ENCODE results near the gene EPS8. TPM values are rescaled to one million over a fixed set of nuclear protein-coding genes. Genes with fewer than 3 reads are reported as not detected.

Gene EPS8
- total RNA-seq, 1 donor from 2014 or later = 2.4 TPM

- Mint-ChIP-seq H3K9me3 (no peaks in the 10 kb centered on the region), H3K4me1 (peaks cover 4% of the 10 kb centered on the region), H3K27me3 (peaks cover 5% of the 10 kb centered on the region), H3K27ac (no peak overlapping the region), H3K4me3 (no peak overlapping the region), H3K36me3 (ENCODE audit: low read depth) (no peaks in the 10 kb centered on the region)
- intact Hi-C loops (cut with micrococcal nuclease) = no loop called here
- DNase-seq = no peak
Measured at GRCh38 chr12:15712160-15712559, 77.0 kb downstream of the EPS8 start.

- Mint-ChIP-seq H3K36me3 (ENCODE audit: low read depth) (no peaks in the 10 kb centered on the region), H3K27me3 (peaks cover 5% of the 10 kb centered on the region), H3K27ac (no peak overlapping the region), H3K4me3 (no peak overlapping the region), H3K4me1 (peaks cover 4% of the 10 kb centered on the region), H3K9me3 (no peaks in the 10 kb centered on the region)
- intact Hi-C loops (cut with micrococcal nuclease) = no loop called here
- DNase-seq = no peak
Measured at GRCh38 chr12:15710860-15711510, 78.2 kb downstream of the EPS8 start.

GRCh38 chr12:15709551-15709950, 79.6 kb downstream of the EPS8 start:
- DNase-seq = no peak
- intact Hi-C loops (cut with micrococcal nuclease) = no loop called here
- no peaks in the 10 kb centered on the region for H3K36me3 Mint-ChIP-seq (ENCODE audit: low read depth)
- H3K27ac Mint-ChIP-seq = no peak overlapping the region
- H3K9me3 Mint-ChIP-seq = no peaks in the 10 kb centered on the region
- H3K27me3 Mint-ChIP-seq = no peaks in the 10 kb centered on the region
- H3K4me1 Mint-ChIP-seq = peaks cover 4% of the 10 kb centered on the region
- no peak overlapping the region for H3K4me3 Mint-ChIP-seq

- H3K36me3 Mint-ChIP-seq (ENCODE audit: low read depth) = no peaks in the 10 kb centered on the region
- no peaks in the 10 kb centered on the region for H3K9me3 Mint-ChIP-seq
- no peaks in the 10 kb centered on the region for H3K27me3 Mint-ChIP-seq
- H3K27ac Mint-ChIP-seq = no peak overlapping the region
- intact Hi-C loops (cut with micrococcal nuclease) = no loop called here
- DNase-seq = no peak
- H3K4me3 Mint-ChIP-seq = no peak overlapping the region
- peaks cover 4% of the 10 kb centered on the region for H3K4me1 Mint-ChIP-seq
Measured at GRCh38 chr12:15708396-15709076, 80.7 kb downstream of the EPS8 start.

- DNase-seq = no peak
- intact Hi-C loops (cut with micrococcal nuclease) = no loop called here
- Mint-ChIP-seq H3K4me1 (peaks cover 4% of the 10 kb centered on the region), H3K27ac (no peak overlapping the region), H3K36me3 (ENCODE audit: low read depth) (no peaks in the 10 kb centered on the region), H3K27me3 (no peaks in the 10 kb centered on the region), H3K9me3 (no peaks in the 10 kb centered on the region), H3K4me3 (no peak overlapping the region)
Measured at GRCh38 chr12:15707516-15708199, 81.5 kb downstream of the EPS8 start.

- intact Hi-C loops (cut with micrococcal nuclease) = no loop called here
- no peak overlapping the region for H3K4me3 Mint-ChIP-seq
- H3K27me3 Mint-ChIP-seq = no peaks in the 10 kb centered on the region
- H3K9me3 Mint-ChIP-seq = no peaks in the 10 kb centered on the region
- peaks cover 13% of the 10 kb centered on the region for H3K4me1 Mint-ChIP-seq
- no peak for DNase-seq
- H3K36me3 Mint-ChIP-seq (ENCODE audit: low read depth) = no peaks in the 10 kb centered on the region
- H3K27ac Mint-ChIP-seq = no peak overlapping the region
Measured at GRCh38 chr12:15706010-15706676, 83.0 kb downstream of the EPS8 start.

- Mint-ChIP-seq H3K27ac (no peak overlapping the region), H3K4me3 (no peak overlapping the region), H3K4me1 (peaks cover 17% of the 10 kb centered on the region), H3K36me3 (ENCODE audit: low read depth) (peaks cover 1% of the 10 kb centered on the region), H3K27me3 (no peaks in the 10 kb centered on the region), H3K9me3 (peaks cover 3% of the 10 kb centered on the region)
- intact Hi-C loops (cut with micrococcal nuclease) = no loop called here
- no peak for DNase-seq
Measured at GRCh38 chr12:15705606-15706005, 83.6 kb downstream of the EPS8 start.

- no peaks in the 10 kb centered on the region for H3K27me3 Mint-ChIP-seq
- no peak for DNase-seq
- H3K36me3 Mint-ChIP-seq (ENCODE audit: low read depth) = peaks cover 5% of the 10 kb centered on the region
- intact Hi-C loops (cut with micrococcal nuclease) = loop anchor here (5.0 kb wide), 2 partner anchors 140 to 930 kb away; a partner anchor contains a TSS
- H3K4me1 Mint-ChIP-seq = peaks cover 31% of the 10 kb centered on the region
- H3K27ac Mint-ChIP-seq = no peak overlapping the region
- H3K9me3 Mint-ChIP-seq = peaks cover 21% of the 10 kb centered on the region
- no peak overlapping the region for H3K4me3 Mint-ChIP-seq
Measured at GRCh38 chr12:15702276-15702675, 86.9 kb downstream of the EPS8 start.

GRCh38 chr12:15701631-15702156, 87.5 kb downstream of the EPS8 start:
- H3K4me3 Mint-ChIP-seq = peak overlapping the region; percentile 8
- intact Hi-C loops (cut with micrococcal nuclease) = loop anchor here (2.0 to 5.0 kb wide), 5 partner anchors 101 to 929 kb away; partner anchors contain the start of gene STRAP
- no peaks in the 10 kb centered on the region for H3K27me3 Mint-ChIP-seq
- H3K27ac Mint-ChIP-seq = peak overlapping the region; percentile 74
- DNase-seq = no peak
- peaks cover 21% of the 10 kb centered on the region for H3K9me3 Mint-ChIP-seq
- peaks cover 5% of the 10 kb centered on the region for H3K36me3 Mint-ChIP-seq (ENCODE audit: low read depth)
- peaks cover 33% of the 10 kb centered on the region for H3K4me1 Mint-ChIP-seq

GRCh38 chr12:15701206-15701605, 88.0 kb downstream of the EPS8 start:
- Mint-ChIP-seq H3K27ac (peak overlapping the region; percentile 18), H3K27me3 (no peaks in the 10 kb centered on the region), H3K4me1 (peaks cover 33% of the 10 kb centered on the region), H3K36me3 (ENCODE audit: low read depth) (peaks cover 5% of the 10 kb centered on the region), H3K4me3 (no peak overlapping the region), H3K9me3 (peaks cover 21% of the 10 kb centered on the region)
- intact Hi-C loops (cut with micrococcal nuclease) = loop anchor here (2.0 to 5.0 kb wide), 5 partner anchors 100 to 929 kb away; partner anchors contain the start of gene STRAP
- DNase-seq = no peak

GRCh38 chr12:15700595-15700994, 88.6 kb downstream of the EPS8 start:
- Mint-ChIP-seq H3K27me3 (no peaks in the 10 kb centered on the region), H3K4me3 (peak overlapping the region; percentile 77), H3K4me1 (peaks cover 33% of the 10 kb centered on the region), H3K27ac (peak overlapping the region; percentile 95), H3K9me3 (peaks cover 21% of the 10 kb centered on the region), H3K36me3 (ENCODE audit: low read depth) (peaks cover 5% of the 10 kb centered on the region)
- peak; percentile 74 for DNase-seq
- intact Hi-C loops (cut with micrococcal nuclease) = loop anchor here (1.0 to 5.0 kb wide), 6 partner anchors 89 to 928 kb away; partner anchors contain the start of genes EPS8 and STRAP

GRCh38 chr12:15699886-15700285, 89.3 kb downstream of the EPS8 start:
- peak overlapping the region; percentile 45 for H3K4me3 Mint-ChIP-seq
- peaks cover 21% of the 10 kb centered on the region for H3K9me3 Mint-ChIP-seq
- intact Hi-C loops (cut with micrococcal nuclease) = loop anchor here (1.0 to 5.0 kb wide), 6 partner anchors 89 to 928 kb away; partner anchors contain the start of genes EPS8 and STRAP
- H3K4me1 Mint-ChIP-seq = peaks cover 33% of the 10 kb centered on the region
- H3K27ac Mint-ChIP-seq = peak overlapping the region; percentile 76
- H3K27me3 Mint-ChIP-seq = no peaks in the 10 kb centered on the region
- DNase-seq = no peak
- peaks cover 5% of the 10 kb centered on the region for H3K36me3 Mint-ChIP-seq (ENCODE audit: low read depth)

GRCh38 chr12:15698377-15698871, 90.8 kb downstream of the EPS8 start:
- Mint-ChIP-seq H3K4me1 (peaks cover 33% of the 10 kb centered on the region), H3K27ac (peak overlapping the region; percentile 26), H3K36me3 (ENCODE audit: low read depth) (peaks cover 5% of the 10 kb centered on the region), H3K27me3 (peaks cover 3% of the 10 kb centered on the region), H3K4me3 (no peak overlapping the region), H3K9me3 (peaks cover 24% of the 10 kb centered on the region)
- intact Hi-C loops (cut with micrococcal nuclease) = no loop called here
- no peak for DNase-seq
